Cardiac fibroblast (primary cell): ENCODE results near the gene ADAMTS2.

Source experiments
- DNase-seq, 2 donors: peaks; one replicate each; pipeline versions ENCODE4 v3.0.0 to v3.0.0-alpha.2; 2010; ENCODE audit warnings: low read depth in 2 of 2
- H3K4me3 ChIP-seq, 2 donors: replicated peaks in 1 of 2; 1 replicate in 1 of 2; 2 replicates in 1 of 2; pipeline ENCODE4 v1.5.1; 2011; ENCODE audit warnings: low read depth in 2 of 2, low read length in 2 of 2, mild to moderate bottlenecking in 2 of 2, moderate library complexity in 1 of 2
- TF ChIP-seq, protein P1 (sequence below): IDR thresholded peaks from one replicate; pipeline ENCODE4 v1.5.1; 2011; ENCODE audit warnings: low read depth, mild to moderate bottlenecking, low read length, inconsistent platforms

Gene ADAMTS2

DNA sequence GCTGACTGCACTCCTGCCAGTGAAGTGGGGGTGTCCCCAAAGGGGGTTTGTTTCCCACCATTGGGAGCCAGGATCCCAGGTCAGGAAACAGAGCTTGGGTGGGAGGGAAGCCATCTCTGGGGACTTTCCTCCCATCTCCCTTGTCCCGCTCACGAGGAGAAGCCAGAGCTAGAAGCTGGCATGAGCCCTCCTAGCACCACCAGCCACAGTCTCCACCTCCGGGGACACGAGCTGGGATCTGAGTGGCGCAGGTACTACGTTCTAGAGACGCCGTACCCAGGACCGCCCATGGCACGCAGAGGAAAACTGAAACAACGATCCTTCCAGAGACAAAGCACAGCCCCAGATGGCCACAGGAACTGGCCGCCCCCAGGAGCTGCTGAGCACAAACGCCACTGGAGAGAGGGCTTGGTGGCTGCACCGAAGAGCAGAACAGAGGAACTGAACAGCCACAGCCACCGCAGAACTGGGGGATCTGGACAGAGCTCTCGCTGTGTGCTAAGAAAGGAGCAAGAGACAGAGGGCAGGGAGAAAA lies 29.8 kb downstream of the ADAMTS2 start:
- no peak for DNase-seq
- no peak overlapping the region for H3K4me3 ChIP-seq
- TF ChIP-seq, protein P1, sequence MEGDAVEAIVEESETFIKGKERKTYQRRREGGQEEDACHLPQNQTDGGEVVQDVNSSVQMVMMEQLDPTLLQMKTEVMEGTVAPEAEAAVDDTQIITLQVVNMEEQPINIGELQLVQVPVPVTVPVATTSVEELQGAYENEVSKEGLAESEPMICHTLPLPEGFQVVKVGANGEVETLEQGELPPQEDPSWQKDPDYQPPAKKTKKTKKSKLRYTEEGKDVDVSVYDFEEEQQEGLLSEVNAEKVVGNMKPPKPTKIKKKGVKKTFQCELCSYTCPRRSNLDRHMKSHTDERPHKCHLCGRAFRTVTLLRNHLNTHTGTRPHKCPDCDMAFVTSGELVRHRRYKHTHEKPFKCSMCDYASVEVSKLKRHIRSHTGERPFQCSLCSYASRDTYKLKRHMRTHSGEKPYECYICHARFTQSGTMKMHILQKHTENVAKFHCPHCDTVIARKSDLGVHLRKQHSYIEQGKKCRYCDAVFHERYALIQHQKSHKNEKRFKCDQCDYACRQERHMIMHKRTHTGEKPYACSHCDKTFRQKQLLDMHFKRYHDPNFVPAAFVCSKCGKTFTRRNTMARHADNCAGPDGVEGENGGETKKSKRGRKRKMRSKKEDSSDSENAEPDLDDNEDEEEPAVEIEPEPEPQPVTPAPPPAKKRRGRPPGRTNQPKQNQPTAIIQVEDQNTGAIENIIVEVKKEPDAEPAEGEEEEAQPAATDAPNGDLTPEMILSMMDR: no peak

DNA sequence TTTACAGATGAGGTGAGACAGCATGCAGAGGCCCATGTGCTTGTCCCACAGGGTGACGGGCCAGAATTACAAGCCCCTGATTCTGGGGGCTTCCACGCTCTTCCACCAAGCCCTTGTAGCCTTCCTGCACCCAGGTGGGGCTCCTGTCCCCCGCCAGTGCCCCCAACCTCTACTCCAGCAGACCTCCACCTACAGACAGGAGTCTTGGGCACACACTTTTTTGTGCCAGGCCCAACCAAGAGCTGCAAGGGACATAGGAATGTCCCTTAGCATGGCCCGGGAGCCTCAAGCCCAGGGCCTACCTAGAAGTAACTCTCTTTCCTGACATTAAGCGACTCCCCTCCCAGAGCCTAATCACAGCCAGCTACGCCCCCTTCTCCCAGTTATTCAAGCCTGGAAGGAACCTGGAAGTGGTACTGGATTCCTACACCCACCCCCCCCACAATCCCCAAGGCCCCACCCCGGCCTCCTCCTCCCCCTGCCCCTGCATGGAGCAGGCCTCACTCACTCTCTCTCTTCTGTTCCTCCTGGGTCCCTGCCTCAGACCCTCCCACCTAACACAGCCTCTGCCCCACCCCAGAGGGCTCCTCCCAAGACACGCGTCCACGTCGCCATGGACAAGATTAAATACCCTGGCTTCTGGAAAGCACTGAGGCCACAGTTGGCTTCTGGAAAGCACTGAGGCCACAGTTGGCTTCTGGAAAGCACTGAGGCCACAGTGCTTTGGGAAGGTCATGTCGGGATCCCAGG lies 30.5 kb downstream of the ADAMTS2 start:
- TF ChIP-seq, protein P1: no peak
- no peak for DNase-seq
- H3K4me3 ChIP-seq: no peak overlapping the region

DNA sequence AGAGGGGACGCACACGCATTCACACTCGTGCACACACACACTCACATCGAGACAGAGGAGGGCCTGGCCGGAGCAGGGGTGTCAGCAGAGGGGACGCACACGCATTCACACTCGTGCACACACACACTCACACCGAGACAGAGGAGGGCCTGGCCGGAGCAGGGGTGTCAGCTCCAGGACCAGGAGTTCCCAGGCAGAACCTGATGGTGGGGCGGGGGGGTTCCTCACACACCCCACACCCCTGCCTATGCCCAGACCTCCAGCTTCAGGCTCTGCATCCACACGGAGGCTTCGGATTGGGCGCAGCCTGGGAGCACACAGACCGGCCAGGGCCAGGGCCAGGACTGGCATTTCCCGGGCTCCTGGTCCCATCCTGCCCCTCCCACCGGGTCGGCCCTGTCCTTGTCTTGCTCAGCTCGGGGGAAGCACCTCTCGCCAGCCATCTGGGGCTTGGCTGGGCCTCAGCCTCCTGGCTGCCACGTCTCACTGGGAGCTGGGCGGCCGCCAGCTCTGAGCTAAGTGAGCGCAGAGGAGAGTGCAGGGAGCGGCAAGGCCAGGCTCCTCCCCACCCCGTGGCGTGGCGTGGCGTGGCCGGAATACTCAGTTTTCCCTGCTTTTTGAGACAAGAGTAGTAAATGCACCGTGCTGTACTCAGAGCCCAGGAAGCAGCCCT lies 31.3 kb downstream of the ADAMTS2 start:
- H3K4me3 ChIP-seq: no peak overlapping the region
- peak; percentile 92 to 96 for DNase-seq

DNA sequence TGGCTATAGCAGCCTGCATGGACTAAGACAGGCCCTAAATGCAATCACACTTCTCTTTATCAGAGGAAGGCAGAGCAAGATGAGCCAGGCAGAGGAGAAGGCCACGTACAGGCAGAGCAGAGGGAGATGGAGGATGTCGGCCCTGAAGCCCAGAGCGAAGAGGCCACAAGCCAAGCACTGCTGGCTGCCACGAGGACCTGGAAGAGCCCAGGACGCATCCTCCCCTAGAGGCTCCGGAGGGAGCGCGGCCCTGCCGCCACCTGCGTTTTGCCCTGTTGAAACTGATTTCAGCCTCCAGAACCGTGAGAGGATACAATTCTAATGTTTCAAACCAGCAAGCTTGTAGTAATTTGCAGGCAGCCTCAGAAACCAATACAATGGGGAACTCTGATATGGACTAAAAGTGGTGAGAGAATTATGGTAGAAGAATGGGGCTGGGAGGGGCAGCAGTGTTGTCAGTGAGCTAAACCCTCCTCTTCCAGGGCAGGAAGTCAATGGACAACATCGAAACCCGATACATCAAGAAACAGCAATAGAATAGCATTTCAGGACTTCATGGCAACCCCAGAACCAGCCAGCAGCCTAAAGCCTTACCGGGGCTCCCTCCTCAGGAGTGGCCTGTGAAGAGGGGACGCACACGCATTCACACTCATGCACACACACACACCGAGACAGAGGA lies 32.6 kb downstream of the ADAMTS2 start:
- TF ChIP-seq, protein P1: no peak
- DNase-seq: no peak
- H3K4me3 ChIP-seq: no peak overlapping the region

More for the DNA sequence above, 31.3 kb downstream of the ADAMTS2 start:
- TF ChIP-seq, protein P1: no peak

DNA sequence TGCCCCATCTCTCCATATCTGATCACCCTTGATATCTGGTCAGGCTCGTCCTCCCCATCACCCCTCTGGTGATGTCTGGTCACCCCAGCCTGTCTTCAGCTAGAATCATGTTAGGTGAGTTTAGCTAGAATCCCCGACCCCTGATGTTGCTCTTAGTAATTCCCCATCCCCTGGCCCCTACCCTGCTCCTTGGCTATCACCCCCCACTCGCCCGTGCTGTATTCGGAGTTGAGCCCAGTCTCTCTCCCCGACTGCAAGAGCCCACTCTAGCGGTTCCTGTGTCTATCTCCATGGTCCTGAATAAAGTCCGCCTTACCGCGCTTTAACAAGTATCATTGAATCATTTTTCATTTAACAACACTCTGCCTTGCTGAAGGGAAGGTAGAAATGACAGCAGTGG lies 33.7 kb downstream of the ADAMTS2 start:
- TF ChIP-seq, protein P1: no peak
- H3K4me3 ChIP-seq: no peak overlapping the region
- DNase-seq: no peak

DNA sequence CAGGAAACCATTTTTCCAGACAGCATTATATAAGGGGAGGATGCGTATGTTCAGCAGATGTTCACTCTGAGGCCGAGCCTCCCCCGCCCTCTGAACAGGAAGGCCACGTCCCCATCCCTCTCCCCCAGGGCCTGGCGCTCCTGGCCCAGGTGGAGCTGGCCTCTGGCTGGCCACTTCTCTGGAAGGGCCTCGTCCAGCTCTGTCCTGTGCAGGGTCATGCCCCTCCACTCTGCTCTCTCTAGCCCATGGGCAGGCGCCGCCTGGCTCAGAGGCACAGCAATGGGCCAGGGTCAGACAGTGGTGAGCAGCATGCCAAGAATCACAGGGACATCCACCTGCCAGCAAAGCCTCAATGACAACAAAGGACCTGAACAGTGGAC lies 34.2 kb downstream of the ADAMTS2 start:
- no peak for DNase-seq
- no peak overlapping the region for H3K4me3 ChIP-seq
- TF ChIP-seq, protein P1: no peak
